HCT116 (cell line): Measurements from ENCODE around the gene CREG1. TPM values are rescaled to one million over a fixed set of nuclear protein-coding genes. Genes with fewer than 3 reads are reported as not detected.

Experiments
- ATAC-seq: fragments of 200-7000 bp; cut with Tn5 transposase; 2 replicates; pipeline ENCODE4 v1.9.1; 2020; ENCODE audit warnings: mild to moderate bottlenecking, moderate library complexity
- BruUV-seq: library from RNA; stranded (reverse); fragments of 400-500 nt; replicated peaks from 2 replicates; lab custom pipeline; 2021; lab: Mats Ljungman, UMichigan
- CTCF ChIA-PET: fragments of 300-600 bp; sonication (Branson Sonifier 250); formaldehyde crosslinking; loops from one replicate; lab custom pipeline; 2021; ENCODE audit warnings: antibody characterized with exemption; lab: Charles Lee
- POLR2A ChIA-PET: fragments of 300-600, 350-600 bp; sonication (Branson Sonifier 250); formaldehyde crosslinking; loops from one replicate; lab custom pipeline; 2021; ENCODE audit warnings: antibody characterized with exemption; lab: Charles Lee
- RAD21 ChIA-PET, 2 experiments: fragments of 300-600 bp; sonication (Branson Sonifier 250); formaldehyde crosslinking; loops; one replicate each; lab custom pipeline; 2023; ENCODE audit warnings: low total read pairs in 2 of 2; ENCODE audit not compliant: uncharacterized antibody in 2 of 2, unreplicated experiment in 2 of 2, low non-redundant PET in 1 of 2; lab: Charles Lee
- DNase-seq: peaks from one replicate; pipeline ENCODE4 v3.0.0-alpha.2; 2010; ENCODE audit warnings: low read depth, low spot score
- H2AFZ ChIP-seq: fragments of 200-600 bp; shearing (Covaris generic), sonication (generic); 2 replicates; pipeline ENCODE4 v1.6.1; 2017; ENCODE audit warnings: low read depth, mixed run types, mixed read lengths, antibody characterized with exemption, low read length; ENCODE audit not compliant: poor library complexity, severe bottlenecking
- H3K27ac ChIP-seq: 2 replicates; pipeline ENCODE4 v1.5.1; 2012; ENCODE audit warnings: low read depth, low read length
- H3K27me3 ChIP-seq: fragments of 200-600 bp; sonication (generic); 2 replicates; pipeline ENCODE4 v1.6.1; 2016; ENCODE audit warnings: mixed run types, low read length, mixed read lengths; ENCODE audit not compliant: insufficient read depth
- H3K36me3 ChIP-seq, 2 experiments: fragments of 200-500 bp in 1 of 2; fragments of 200-600 bp in 1 of 2; sonication (Bioruptor generic) in 1 of 2; sonication (generic) in 1 of 2; 2 replicates each; pipeline versions ENCODE4 v1.5.1 to v1.6.1; 2014 to 2016; ENCODE audit warnings: low read length in 2 of 2, inconsistent platforms in 1 of 2, mixed read lengths in 1 of 2, mixed run types in 1 of 2; ENCODE audit not compliant: insufficient read depth in 2 of 2, control insufficient read depth in 1 of 2
- H3K4me1 ChIP-seq, 2 experiments: fragments of 200-600 bp in 1 of 2; sonication (generic) in 1 of 2; 2 replicates each; pipeline versions ENCODE4 v1.5.1 to v1.6.1; 2012 to 2017; ENCODE audit warnings: low read length in 2 of 2, inconsistent platforms in 1 of 2, mild to moderate bottlenecking in 1 of 2, mixed read lengths in 1 of 2, mixed run types in 1 of 2, moderate library complexity in 1 of 2; ENCODE audit not compliant: insufficient read depth in 2 of 2, control insufficient read depth in 1 of 2
- H3K4me2 ChIP-seq: fragments of 200-600 bp; sonication (generic); 2 replicates; pipeline ENCODE4 v1.6.1; 2017; ENCODE audit warnings: mixed run types, low read length, mixed read lengths
- H3K4me3 ChIP-seq, 2 experiments: fragments of 200-600 bp in 1 of 2; sonication (generic) in 1 of 2; replicated peaks in 1 of 2; 2 replicates each; pipeline ENCODE4 v1.5.1; 2011 to 2016; ENCODE audit warnings: low read length in 2 of 2, control low read depth in 1 of 2, low read depth in 1 of 2, mild to moderate bottlenecking in 1 of 2, mixed read lengths in 1 of 2, mixed run types in 1 of 2
- H3K79me2 ChIP-seq: fragments of 200-600 bp; sonication (generic); 2 replicates; pipeline ENCODE4 v1.6.1; 2017; ENCODE audit warnings: mild to moderate bottlenecking, mixed run types, low read length, moderate library complexity, mixed read lengths; ENCODE audit not compliant: insufficient read depth
- H3K9ac ChIP-seq: fragments of 200-600 bp; sonication (generic); 2 replicates; pipeline ENCODE4 v1.6.1; 2016; ENCODE audit warnings: low read length, mixed read lengths
- H3K9me2 ChIP-seq: fragments of 200-600 bp; sonication (generic), shearing (Covaris generic); 2 replicates; pipeline ENCODE4 v1.6.1; 2017; ENCODE audit warnings: mixed run types, mild to moderate bottlenecking, moderate library complexity; ENCODE audit not compliant: insufficient read depth
- H3K9me3 ChIP-seq, 2 experiments: fragments of 200-500 bp in 1 of 2; fragments of 200-600 bp in 1 of 2; sonication (Bioruptor generic) in 1 of 2; sonication (generic) in 1 of 2; 2 replicates each; pipeline ENCODE4 v1.6.1; 2014 to 2017; ENCODE audit warnings: low read length in 2 of 2, mixed read lengths in 2 of 2, inconsistent platforms in 1 of 2, low read depth in 1 of 2, mild to moderate bottlenecking in 1 of 2, mixed run types in 1 of 2, moderate library complexity in 1 of 2; ENCODE audit not compliant: control insufficient read depth in 1 of 2, insufficient read depth in 1 of 2
- H4K20me1 ChIP-seq: fragments of 200-600 bp; sonication (generic), shearing (Covaris generic); 2 replicates; pipeline ENCODE4 v1.6.1; 2017; ENCODE audit warnings: mixed run types, mild to moderate bottlenecking, moderate library complexity; ENCODE audit not compliant: insufficient read depth
- EZH2phosphoT487 ChIP-seq: fragments of 200-600 bp; IDR thresholded peaks from 2 replicates; pipeline ENCODE4 v1.6.1; 2018; ENCODE audit warnings: antibody characterized with exemption, borderline replicate concordance
- FOSL1 ChIP-seq: IDR thresholded peaks from 2 replicates; pipeline ENCODE4 v1.6.1; 2012; ENCODE audit warnings: low read depth
- POLR2AphosphoS5 ChIP-seq: IDR thresholded peaks from 2 replicates; pipeline ENCODE4 v1.6.1; 2011; ENCODE audit warnings: mild to moderate bottlenecking, low read depth, low read length, moderate library complexity
- RAD21 ChIP-seq: IDR thresholded peaks from 2 replicates; pipeline ENCODE4 v1.6.1; 2012; ENCODE audit warnings: low read depth, mild to moderate bottlenecking
- SIN3A ChIP-seq: IDR thresholded peaks from 2 replicates; pipeline ENCODE4 v1.6.1; 2012; ENCODE audit warnings: low read depth
- SP1 ChIP-seq: IDR thresholded peaks from 2 replicates; pipeline ENCODE4 v1.6.1; 2012; ENCODE audit warnings: low read depth
- SRF ChIP-seq: IDR thresholded peaks from 2 replicates; pipeline ENCODE4 v1.6.1; 2012; ENCODE audit warnings: low read depth
- TCF7L2 ChIP-seq: IDR thresholded peaks from 2 replicates; pipeline ENCODE4 v1.7.0; 2011; ENCODE audit warnings: borderline replicate concordance, inconsistent platforms; ENCODE audit not compliant: insufficient read depth, insufficient read length; ENCODE audit errors: extremely low read depth
- YY1 ChIP-seq: IDR thresholded peaks from 2 replicates; pipeline ENCODE4 v1.6.1; 2011; ENCODE audit warnings: low read length, low read depth, moderate library complexity, mild to moderate bottlenecking; ENCODE audit not compliant: insufficient replicate concordance; ENCODE audit errors: extremely low read depth
- ZNF274 ChIP-seq: fragments of 200-500 bp; sonication (Bioruptor generic); IDR thresholded peaks from 2 replicates; pipeline ENCODE4 v1.6.1; 2014; ENCODE audit warnings: mild to moderate bottlenecking, low read depth, low read length, inconsistent platforms
- intact Hi-C: fragments of 100-400 bp; cut with micrococcal nuclease; formaldehyde crosslinking; loops from 2 replicates; pipeline ENCODE4 v1.10.0; 2022
- total RNA-seq: library from RNA; stranded (reverse); gene quantifications from one replicate; pipeline ENCODE4 v1.2.1, GENCODE V29; 2021; ENCODE audit not compliant: unreplicated experiment
- TF ChIP-seq, protein P1 (sequence below): IDR thresholded peaks from 2 replicates; pipeline ENCODE4 v1.6.1; 2012
- TF ChIP-seq, protein P2 (sequence below): IDR thresholded peaks from 2 replicates; pipeline ENCODE4 v1.6.1; 2011; ENCODE audit warnings: mild to moderate bottlenecking, low read length, moderate library complexity; ENCODE audit not compliant: insufficient replicate concordance; ENCODE audit errors: extremely low read depth

CREG1 gene
- total RNA-seq, 1 experiment from 2014 or later: 55.7 TPM

DNA sequence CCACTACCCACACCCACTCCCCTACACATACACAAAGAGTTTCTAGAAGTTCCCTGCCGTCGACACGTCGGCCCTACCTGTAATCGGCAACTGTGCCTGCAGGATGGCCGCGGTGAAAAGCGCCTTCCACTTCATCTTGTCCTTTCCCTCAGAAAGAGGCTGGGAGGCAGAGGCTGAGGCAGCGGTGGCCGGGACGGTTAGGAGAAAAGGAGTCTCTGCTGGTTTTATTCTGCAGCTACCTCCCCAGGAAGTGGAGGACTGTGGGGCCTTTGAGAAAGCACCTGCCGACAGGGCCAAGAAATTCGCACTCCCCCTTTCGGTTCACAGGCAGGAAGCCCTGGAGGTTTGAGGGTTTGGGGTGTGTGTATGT, 35.2 kb downstream of the CREG1 start, which contains the start of gene CD247:
TSS of gene CD247 (minus strand) at position 199 of the 370 bp plus-strand sequence. CDS start at position 135, 64 bp downstream.
- BruUV-seq: no TSS peak
- no peaks in the 10 kb centered on the region for H4K20me1 ChIP-seq
- H3K36me3 ChIP-seq: no peaks in the 10 kb centered on the region
- H3K27me3 ChIP-seq: no peaks in the 10 kb centered on the region
- H3K9me2 ChIP-seq: no peaks in the 10 kb centered on the region
- H3K9me3 ChIP-seq: no peaks in the 10 kb centered on the region
- no peak within 1 kb of the TSS for H3K4me3 ChIP-seq
- H3K4me1 ChIP-seq: no peaks in the 10 kb centered on the region
- ChIA-PET POLR2A (no interaction called here), CTCF (no interaction called here), RAD21 (no interaction called here)
- no peak within 1 kb of the TSS for H2AFZ ChIP-seq
- TF ChIP-seq TCF7L2 (no peak), EZH2phosphoT487 (no peak), ZNF274 (no peak), FOSL1 (no peak), POLR2AphosphoS5 (no peak), SIN3A (no peak), SRF (no peak), RAD21 (no peak), YY1 (no peak), SP1 (no peak)
- TF ChIP-seq, protein P1, sequence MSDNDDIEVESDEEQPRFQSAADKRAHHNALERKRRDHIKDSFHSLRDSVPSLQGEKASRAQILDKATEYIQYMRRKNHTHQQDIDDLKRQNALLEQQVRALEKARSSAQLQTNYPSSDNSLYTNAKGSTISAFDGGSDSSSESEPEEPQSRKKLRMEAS: no peak
- TF ChIP-seq, protein P2, sequence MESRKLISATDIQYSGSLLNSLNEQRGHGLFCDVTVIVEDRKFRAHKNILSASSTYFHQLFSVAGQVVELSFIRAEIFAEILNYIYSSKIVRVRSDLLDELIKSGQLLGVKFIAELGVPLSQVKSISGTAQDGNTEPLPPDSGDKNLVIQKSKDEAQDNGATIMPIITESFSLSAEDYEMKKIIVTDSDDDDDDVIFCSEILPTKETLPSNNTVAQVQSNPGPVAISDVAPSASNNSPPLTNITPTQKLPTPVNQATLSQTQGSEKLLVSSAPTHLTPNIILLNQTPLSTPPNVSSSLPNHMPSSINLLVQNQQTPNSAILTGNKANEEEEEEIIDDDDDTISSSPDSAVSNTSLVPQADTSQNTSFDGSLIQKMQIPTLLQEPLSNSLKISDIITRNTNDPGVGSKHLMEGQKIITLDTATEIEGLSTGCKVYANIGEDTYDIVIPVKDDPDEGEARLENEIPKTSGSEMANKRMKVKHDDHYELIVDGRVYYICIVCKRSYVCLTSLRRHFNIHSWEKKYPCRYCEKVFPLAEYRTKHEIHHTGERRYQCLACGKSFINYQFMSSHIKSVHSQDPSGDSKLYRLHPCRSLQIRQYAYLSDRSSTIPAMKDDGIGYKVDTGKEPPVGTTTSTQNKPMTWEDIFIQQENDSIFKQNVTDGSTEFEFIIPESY: no peak
- no peak within 1 kb of the TSS for H3K4me2 ChIP-seq
- ATAC-seq (no peak), DNase-seq (no peak)
- intact Hi-C loops: no loop called here
- H3K79me2 ChIP-seq: no peaks in the 10 kb centered on the region
- H3K27ac ChIP-seq: no peak within 1 kb of the TSS
- no peak within 1 kb of the TSS for H3K9ac ChIP-seq
